GM19035 (cell line): ENCODE data around the gene KCTD2.
"Not testable (repeated sequence)": the region's sequence is repeated elsewhere in the genome, so short reads cannot be mapped to it uniquely, and the experiment has no call there.

Experiments
- ATAC-seq: cut with Tn5 transposase; IDR thresholded peaks from one replicate; pipeline ENCODE4 v1.9.1; 2021; ENCODE audit not compliant: unreplicated experiment

The KCTD2 gene, protein sequence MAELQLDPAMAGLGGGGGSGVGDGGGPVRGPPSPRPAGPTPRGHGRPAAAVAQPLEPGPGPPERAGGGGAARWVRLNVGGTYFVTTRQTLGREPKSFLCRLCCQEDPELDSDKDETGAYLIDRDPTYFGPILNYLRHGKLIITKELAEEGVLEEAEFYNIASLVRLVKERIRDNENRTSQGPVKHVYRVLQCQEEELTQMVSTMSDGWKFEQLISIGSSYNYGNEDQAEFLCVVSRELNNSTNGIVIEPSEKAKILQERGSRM

DNA sequence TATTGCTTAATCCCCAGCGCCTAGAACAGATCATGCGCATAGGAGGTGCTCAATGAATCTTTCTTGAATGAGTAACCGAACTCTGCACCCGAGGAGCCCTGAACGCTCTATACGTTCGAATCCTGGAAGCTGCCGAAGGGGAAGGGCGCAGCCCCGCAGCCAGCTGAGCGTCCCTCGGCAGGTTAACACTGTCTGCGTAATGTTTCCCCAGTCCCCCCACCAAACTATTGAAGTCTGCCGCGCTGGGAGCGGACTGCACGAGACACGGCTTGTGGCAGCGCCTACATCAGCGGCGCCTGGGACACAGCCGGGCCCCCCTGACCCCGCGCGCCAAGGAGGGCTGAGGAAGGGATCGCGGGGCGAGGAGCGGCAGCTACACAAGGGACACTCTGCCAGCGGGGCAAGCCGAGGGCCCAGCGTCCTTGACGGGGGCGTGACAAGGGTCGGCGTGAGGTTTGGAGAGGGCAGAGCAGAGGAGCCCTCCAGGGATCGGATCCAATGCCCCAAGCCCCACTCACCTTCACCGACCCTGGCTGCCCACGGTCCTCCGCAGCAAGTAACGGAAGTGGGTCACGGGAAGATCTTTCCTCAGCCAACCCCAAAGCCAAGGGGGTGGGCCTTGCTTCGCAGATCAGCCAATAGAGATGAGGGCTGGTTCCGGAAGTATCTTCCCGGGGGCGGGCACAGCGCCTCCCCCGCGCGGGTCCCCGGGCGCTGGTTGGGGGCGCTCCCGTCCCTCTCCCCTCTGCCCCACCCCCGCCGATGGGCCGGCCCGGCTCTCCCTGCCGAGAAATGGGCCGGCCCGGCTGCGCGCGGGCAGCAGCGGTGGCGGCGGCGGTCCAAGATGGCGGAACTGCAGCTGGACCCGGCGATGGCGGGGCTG lies at the start of gene KCTD2, which contains the start of gene ATP5PD:
KCTD2 (plus strand) TSS at position 819 of the 883 bp plus-strand sequence; CDS start at position 845, 26 bp downstream.
ATP5PD (minus strand) TSS at position 563 of the 883 bp plus-strand sequence. CDS start 4,319 bp downstream, outside the sequence.
- ATAC-seq, result peak; percentile 93

DNA sequence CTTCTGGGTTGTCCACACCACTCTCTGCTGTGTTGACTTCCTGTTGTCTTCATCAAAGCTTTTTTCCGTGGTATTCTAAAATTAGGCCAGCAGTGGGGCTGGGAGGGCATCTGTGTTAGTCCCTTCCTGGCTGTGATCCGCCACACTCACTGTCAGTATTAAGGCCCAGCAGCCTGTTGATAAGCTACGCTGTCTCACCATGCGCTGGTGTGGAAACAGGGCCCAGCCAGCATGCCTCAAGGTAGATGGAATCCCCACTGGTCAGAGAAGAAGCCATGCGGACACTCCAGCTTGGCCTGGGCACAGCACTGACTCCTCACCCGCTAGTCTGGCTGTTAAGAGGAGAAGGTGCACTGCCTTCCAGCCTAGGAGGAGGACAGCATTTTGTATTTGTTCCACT lies 48.2 kb upstream of the KCTD2 start:
- ATAC-seq, result no peak

DNA sequence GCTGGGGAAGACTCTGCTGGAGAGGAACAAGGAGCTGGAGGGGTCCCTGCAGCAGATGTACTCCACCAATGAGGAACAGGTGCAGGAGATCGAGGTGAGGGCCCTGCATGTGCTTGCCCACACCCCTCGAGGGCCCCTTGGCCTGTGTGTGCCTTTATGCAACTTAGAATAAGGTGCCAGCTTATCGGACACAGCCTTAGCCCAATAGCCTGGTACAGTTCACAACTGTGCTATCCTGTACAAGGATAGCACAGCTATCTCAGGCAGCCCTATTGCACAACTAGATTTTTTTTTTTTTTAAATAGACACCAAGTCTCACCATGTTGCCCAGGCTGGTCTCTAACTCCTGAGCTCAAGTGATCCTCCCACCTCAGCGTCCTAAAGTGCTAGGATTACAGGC lies 47.5 kb upstream of the KCTD2 start:
- no peak for ATAC-seq

DNA sequence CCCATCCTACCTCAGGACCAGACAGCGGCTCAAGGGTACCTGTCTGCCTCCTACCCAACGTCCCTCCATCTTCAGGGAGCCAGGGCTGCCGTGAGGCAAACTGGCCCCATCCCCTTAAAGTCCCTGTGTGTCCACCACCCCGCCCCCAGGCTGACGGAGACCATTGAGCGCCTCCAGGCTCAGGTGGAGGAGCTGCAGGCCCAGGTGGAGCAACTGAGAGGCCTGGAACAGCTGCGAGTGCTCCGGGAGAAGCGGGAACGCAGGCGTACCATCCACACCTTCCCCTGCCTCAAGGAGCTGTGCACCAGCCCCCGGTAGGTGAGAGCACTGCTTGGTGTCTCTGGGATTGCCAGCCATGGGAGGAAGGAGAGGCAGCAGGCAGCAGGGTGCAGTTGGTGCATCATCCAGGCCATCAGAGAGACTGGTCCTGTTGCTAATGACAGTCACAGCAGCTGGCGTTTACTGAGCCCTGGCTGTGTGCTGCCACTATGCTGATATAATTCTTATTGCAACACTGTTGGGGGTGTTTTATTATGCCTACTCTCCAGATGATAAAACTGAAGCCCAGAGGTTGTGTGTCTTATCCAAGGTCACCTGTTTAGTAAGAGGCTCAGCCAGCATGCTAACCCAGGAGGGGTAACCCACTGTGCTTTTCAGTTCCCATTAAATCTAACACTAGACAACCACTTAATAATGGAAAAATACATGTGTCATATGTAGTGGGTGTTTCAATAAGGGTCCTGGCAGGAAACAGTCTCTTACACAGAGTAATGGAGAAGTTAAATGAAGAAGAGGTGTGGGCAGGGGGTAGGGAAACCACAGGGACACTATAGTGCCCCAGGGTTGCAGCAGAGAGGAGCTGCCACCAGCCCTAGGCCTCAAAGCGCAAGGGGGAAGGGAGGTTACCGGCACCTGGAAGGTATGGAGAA lies 44.8 kb upstream of the KCTD2 start:
- no peak for ATAC-seq

DNA sequence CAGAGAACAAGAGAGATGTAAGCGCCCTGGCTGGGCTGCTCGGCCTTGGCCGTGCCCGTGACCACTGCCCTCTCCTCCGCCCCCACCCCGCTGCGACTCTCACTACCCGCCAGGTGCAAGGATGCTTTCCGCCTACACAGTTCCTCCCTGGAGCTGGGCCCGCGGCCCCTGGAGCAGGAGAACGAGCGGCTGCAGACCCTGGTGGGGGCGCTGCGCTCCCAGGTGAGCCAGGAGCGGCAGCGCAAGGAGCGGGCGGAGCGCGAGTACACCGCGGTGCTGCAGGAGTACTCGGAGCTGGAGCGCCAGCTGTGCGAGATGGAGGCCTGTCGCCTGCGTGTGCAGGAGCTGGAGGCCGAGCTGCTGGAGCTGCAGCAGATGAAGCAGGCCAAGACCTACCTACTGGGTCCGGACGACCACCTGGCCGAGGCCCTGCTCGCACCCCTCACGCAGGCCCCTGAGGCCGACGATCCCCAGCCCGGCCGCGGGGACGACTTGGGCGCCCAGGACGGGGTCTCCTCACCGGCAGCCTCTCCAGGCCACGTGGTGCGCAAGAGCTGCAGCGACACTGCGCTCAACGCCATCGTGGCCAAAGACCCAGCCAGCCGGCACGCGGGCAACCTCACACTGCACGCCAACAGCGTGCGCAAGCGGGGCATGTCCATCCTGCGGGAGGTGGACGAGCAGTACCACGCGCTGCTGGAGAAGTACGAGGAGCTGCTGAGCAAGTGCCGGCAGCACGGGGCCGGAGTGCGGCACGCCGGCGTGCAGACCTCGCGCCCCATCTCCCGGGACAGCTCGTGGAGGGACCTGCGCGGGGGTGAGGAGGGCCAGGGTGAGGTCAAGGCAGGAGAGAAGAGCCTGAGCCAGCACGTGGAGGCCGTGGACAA lies 43.7 kb upstream of the KCTD2 start:
- no peak for ATAC-seq

DNA sequence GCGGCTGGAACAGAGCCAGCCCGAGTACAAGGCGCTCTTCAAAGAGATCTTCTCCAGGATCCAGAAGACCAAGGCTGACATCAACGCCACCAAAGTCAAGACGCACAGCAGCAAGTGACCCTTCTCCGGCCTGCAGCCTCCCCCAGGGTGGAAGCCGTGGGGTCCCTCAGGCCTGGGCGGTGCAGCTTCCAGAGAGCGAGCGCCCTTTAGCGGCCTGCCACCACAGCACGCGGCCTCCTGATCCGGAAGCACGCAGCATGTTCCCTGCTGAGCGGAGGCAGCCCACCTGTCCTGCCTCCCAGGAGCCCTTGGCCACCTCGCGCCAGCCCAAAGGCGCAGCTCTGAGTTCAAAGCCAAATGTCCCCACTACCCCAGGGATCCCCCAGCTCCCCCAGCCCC lies 43.1 kb upstream of the KCTD2 start:
- ATAC-seq, result no peak

DNA sequence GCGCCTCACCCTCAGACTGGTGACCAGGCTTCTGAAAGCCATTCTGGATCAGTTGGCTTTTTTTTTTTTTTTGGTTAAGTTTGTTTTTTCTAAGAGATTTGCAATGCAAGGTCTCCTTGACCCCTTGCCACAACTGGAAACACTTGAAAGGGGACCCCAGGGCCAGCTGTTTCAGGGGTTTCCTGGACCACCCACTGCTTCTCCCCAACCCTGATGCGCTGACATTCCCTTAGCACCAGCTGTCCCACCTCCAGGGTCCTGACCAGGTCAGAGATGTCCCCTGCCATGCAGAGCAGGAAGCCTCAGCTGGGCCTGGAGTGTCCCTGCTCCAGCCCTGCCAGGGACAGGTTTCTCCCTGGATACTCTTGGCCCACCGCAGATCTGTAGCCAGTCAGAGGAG lies 42.7 kb upstream of the KCTD2 start:
- no peak for ATAC-seq

DNA sequence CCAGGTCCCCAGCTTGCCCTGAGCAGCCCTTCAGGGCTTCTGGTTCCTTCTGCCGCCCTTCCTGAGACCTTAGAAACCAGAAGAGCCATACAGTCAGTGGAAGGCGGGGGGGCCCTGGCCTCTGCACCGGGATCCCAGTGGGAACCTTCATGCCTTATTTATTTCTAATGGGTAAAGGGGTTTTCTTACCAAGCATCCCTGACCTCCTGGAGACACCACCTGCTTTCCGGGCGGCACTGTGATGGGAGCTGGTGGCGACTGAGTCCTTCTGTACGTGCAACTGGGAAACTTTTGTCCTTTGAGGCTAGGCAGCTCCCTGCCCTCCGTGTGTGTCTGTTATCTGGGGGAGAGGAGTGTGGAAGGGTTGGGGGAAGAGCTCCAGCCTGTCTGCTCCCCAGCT lies 41.7 kb upstream of the KCTD2 start:
- no peak for ATAC-seq

DNA sequence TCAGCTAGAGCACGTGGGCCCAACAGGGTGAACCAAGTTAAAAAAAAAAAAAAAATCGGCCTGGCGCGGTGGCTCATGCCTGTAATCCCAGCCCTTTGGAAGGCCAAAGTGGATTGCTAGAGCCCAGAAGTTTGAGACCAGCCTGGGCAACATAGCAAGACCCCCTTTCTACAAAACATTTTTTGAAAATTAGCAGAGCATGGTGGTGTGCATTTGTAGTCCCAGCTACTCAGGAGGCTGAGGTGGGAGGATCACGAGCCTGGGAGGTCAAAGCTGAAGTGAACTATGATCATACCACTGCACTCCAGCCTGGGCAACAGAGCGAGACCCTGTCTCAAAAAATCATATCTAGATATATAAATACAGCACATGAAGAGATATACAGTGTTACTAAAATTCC lies 40.9 kb upstream of the KCTD2 start:
- ATAC-seq, result not testable (repeated sequence)

DNA sequence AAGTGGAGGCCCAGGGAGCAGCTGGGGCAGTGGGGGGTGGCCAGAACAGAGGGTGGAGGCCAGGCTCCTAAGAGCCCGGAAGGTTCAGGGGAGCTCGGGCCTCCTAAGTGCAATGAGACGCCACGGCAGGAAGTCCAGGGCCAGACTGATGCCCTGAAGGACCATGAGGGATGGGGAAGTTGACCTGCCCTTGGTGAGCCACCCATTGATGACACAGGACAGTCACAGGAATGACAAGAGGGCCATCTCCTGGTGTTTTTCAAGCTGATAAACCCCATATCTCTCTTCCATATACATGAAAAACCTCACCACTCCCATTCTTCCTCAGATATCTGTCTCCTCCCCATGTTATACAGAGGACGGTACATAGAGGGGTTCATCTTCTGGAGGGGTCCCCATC lies 40.4 kb upstream of the KCTD2 start:
- ATAC-seq, result no peak

DNA sequence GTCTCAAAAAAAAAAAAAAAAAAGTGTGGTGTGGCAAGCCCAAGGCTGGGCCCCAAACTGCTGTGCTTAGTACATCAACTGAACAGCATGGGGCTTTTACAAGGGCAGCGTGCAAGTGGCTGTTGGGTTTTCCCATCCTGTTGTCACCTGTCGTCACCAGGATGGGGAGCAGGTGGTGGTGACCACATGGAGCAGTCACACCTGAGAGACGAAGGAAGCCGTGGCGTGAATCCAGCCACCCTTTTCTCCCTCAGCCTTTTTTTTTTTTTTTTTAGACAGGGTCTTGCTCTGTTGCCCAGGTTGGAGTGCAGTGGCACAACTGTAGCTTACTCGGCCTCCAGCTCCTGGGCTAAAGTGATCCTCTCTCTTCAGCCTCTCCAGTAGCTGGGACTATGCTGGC lies 38.7 kb upstream of the KCTD2 start:
- no peak for ATAC-seq

DNA sequence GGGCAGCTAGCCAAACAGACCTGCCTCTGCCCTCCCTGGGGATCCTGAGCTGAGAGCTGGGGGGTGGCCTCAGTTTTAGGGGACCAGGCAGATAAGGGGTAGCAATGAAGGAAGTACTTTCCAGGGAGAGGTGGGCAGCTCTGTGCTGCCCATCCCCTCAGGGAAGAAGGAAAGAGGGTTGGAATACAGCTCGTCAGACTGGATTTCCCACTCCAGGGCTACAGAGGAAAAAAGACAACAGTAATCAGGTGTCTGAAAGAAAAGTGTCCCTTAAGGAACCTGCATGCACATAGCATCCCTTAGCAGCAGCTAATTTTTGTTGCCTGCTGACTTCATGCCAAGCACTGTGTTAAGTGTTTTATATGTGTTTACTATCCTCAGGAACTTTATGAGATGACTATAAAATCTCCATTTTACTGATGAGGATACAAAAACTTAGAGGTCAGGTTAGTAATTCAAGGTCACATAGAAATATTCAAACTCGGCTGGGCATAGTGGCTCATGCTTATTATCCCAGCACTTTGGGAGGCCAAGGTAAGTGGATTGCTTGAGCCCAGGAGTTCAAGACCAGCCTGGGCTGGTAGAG lies 37.8 kb upstream of the KCTD2 start:
- no peak for ATAC-seq

DNA sequence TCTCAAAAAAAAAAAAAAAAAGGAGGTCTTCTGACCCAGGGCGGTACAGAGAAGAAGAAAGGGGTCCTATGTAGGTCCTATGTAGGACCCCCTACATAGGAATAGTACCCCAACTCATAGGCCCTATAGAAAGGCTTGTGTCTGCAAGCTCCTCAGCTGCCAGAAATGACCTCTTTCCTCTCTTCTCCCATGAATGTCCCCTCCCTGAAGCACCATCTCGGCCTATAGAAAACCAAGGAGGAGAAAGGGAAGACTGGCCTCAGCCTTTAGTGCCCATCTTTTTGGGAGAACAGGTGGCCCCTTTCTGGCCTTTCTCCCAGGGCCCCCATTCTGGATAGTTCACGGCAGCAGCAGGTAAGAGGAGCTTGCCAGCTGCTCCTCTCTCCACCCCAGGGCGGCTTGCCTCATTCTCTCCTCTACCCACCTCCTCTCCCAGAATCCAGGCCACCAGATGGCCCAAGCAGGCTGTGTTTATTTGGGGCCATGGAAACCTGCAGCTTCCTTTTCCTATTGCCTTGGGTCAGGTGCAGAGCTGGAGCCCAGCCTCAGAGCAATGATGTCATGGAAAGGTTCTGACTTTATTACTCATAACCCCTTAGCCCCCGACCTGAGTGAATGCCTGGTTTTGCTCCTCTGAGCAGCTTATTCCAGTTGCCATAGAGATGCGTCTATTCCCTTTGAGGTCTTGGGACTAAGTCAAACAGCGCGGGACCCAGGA lies 36.2 kb upstream of the KCTD2 start:
- ATAC-seq, result no peak

DNA sequence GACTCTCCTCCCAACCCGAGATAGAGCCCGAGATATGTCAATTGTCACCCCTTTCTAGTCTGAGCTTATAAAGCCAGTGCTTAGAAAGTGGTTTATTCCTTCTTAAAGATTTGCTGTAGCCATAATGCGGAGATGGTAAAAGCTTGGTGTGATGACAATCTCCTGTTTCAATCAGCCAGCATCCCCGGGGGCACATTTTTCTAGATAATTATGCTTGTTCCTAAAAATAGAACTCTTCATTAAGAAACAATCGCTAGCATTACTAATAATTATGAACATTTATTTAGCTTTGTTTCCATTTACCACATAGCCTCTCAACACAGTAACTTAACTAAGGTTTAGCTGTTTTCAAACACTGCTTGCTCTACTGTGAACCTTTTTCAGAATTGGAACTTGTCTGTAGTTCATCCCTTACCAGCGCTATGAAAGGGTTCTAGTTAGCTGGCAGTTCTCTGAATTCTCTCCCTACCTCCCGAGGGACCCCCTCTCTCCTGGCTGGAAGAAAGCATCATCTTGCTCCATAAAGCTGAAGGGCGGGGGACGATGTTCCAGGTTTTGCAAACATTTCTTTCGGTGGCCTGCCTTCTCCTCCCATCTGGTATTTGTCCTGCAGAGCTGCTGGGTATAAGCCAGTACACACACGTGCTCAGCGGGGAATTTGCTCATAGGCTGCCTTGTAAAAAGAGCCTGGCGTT lies 35.5 kb upstream of the KCTD2 start:
- no peak for ATAC-seq

DNA sequence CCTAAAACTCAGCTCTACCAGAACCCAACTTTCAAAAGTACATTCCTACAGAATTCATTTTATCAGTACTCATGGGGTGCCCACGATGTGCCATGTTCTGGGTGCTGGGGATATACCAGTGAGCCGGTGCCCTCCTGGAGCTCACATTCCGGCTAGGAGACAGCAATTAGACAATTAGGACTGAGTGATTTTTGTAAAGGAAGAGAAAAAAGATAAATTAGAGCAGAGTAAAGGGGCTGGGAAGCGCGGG lies 35.0 kb upstream of the KCTD2 start:
- no peak for ATAC-seq

DNA sequence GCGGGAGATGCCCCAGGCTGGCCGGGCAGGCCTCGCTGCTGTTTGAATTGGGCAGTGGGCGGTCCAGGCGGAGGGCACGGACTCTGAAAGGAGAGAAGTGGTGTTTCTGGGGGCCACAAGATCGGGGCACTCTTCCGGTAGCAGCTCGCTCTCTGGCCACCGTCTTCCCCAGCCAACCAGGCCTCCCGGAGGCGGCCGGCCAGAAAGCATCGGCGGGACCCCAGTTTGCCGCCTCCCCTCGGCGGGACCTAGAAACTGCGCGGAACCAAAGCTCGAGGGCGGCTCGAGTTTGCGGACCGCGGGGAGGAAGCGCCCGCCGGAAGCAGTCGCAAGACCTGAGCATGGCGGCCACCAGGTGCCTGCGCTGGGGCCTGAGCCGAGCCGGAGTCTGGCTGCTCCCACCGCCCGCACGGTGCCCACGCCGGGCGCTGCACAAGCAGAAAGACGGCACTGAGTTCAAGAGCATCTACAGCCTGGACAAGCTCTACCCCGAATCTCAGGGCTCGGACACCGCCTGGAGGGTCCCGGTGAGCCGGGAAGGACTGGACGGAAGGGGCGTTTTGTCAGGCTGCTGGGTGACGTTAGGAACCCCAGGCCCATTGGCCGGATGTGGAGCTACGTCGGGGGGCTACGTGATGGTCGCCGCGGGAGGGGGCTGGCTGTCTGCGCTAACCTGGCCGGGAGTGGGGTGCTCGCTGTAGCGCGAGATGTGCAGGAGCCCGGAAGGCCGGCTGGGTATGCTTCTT lies 34.5 kb upstream of the KCTD2 start, which contains the start of gene MRPL58:
MRPL58 (plus strand) TSS at position 325 of the 746 bp plus-strand sequence; CDS start at position 342, 17 bp downstream.
- peak; percentile 93 for ATAC-seq

DNA sequence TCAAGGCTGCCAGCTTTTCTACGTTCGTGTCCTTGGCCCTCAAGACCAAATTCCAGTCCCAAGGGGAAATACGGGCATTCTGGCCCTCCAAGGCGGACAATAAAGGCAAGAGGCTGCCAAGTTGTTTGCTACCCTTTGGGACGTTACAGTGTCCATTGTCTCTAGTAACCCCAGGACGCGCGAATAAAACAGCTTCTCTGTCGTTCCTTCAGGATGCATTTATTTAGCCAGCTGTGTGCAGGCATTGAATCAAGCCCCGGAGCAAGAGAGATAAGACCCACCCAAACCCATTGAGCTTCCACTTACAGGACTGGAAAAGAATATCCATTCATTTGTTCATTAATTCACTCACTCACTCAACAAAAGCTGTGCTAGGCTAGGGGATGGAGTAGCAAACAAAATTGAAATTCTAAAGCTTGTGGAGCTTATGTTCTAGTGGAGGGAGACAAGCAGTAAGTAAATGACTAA lies 33.9 kb upstream of the KCTD2 start:
- ATAC-seq, result no peak

DNA sequence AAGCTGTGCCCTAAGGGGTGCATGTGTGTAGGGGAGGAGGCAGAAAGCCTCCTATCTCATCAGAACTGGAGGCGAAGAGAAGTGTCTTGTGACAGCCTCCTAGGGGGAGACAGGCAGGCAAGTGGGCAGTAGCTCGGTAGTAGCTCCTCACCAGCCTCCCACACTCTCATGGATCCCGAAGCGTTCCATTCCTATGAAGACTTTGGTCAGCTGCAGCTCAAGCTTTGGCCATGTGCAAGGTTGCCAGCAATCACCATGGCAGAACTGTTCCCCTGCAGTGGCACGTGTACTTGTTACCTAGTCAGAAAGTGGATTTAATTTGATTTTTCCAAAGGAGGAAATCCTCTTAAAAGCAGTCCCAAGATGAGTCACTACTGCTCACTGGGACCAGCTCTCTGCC lies 27.9 kb upstream of the KCTD2 start:
- ATAC-seq, result no peak
